Endothelial cell of umbilical vein (primary cell): ENCODE data around the gene SLC35G6. TPM values are rescaled to one million over a fixed set of nuclear protein-coding genes. Genes with fewer than 3 reads are reported as not detected.

Source experiments
- BruUV-seq: library from RNA; stranded (reverse); fragments of 400-500 nt; replicated peaks from 2 replicates; lab custom pipeline; 2021; lab: Mats Ljungman, UMichigan
- CTCF ChIA-PET: fragments of 300-600, 350-600 bp; sonication (Branson Sonifier 250); formaldehyde crosslinking; loops from one replicate; lab custom pipeline; 2021; ENCODE audit warnings: antibody characterized with exemption, inconsistent platforms; lab: Charles Lee
- POLR2A ChIA-PET: fragments of 300-600, 350-600 bp; sonication (Branson Sonifier 250); formaldehyde crosslinking; loops from one replicate; lab custom pipeline; 2021; ENCODE audit warnings: antibody characterized with exemption, inconsistent platforms; lab: Charles Lee
- DNase-seq: peaks from one replicate; pipeline ENCODE4 v3.0.0-alpha.2; 2011; ENCODE audit warnings: low read depth, low spot score
- FAIRE-seq: peaks from 2 replicates; lab custom pipeline; 2011; peaks lifted over from hg19 to GRCh38; lab: Jason Lieb, UNC
- H2AFZ ChIP-seq: 2 replicates; pipeline ENCODE4 v1.6.0; 2012; ENCODE audit warnings: low read depth, low read length, control low read depth, inconsistent platforms
- H3K27ac ChIP-seq: 2 replicates; pipeline ENCODE4 v1.5.1; 2011; ENCODE audit warnings: low read depth, mild to moderate bottlenecking, control low read depth, low read length, moderate library complexity; ENCODE audit not compliant: insufficient read depth
- H3K27me3 ChIP-seq, 2 experiments: 2 replicates each; pipeline versions ENCODE4 v1.6.0 to v1.6.1; 2011; ENCODE audit warnings: low read length in 2 of 2, mixed read lengths in 1 of 2; ENCODE audit not compliant: control insufficient read depth in 2 of 2, insufficient read depth in 2 of 2
- H3K36me3 ChIP-seq, 2 experiments: 2 replicates in 1 of 2; 3 replicates in 1 of 2; pipeline ENCODE4 v1.5.1; 2011; ENCODE audit warnings: low read length in 2 of 2, mild to moderate bottlenecking in 1 of 2, moderate library complexity in 1 of 2; ENCODE audit not compliant: control insufficient read depth in 2 of 2, insufficient read depth in 2 of 2; ENCODE audit errors: extremely low read depth in 1 of 2
- H3K4me1 ChIP-seq: 3 replicates; pipeline ENCODE4 v1.5.1; 2011; ENCODE audit warnings: mild to moderate bottlenecking, low read length; ENCODE audit not compliant: control insufficient read depth, insufficient read depth; ENCODE audit errors: extremely low read depth
- H3K4me2 ChIP-seq: 2 replicates; pipeline ENCODE4 v1.6.1; 2011; ENCODE audit warnings: low read length, control low read depth, mixed read lengths; ENCODE audit not compliant: insufficient read depth
- H3K4me3 ChIP-seq, 3 experiments: fragments of 200-600 bp in 1 of 3; sonication (generic), shearing (Covaris generic) in 1 of 3; replicated peaks in 1 of 3; 2 replicates each; pipeline ENCODE4 v1.5.1; 2011 to 2016; ENCODE audit warnings: control low read depth in 3 of 3, low read length in 3 of 3, mild to moderate bottlenecking in 2 of 3, inconsistent platforms in 1 of 3, low read depth in 1 of 3, moderate library complexity in 1 of 3; ENCODE audit not compliant: insufficient read depth in 1 of 3
- H3K79me2 ChIP-seq: 2 replicates; pipeline ENCODE4 v1.6.0; 2012; ENCODE audit warnings: low read length, inconsistent platforms; ENCODE audit not compliant: control insufficient read depth, insufficient read depth
- H3K9ac ChIP-seq: replicated peaks from 2 replicates; pipeline ENCODE3; 2011; ENCODE audit warnings: low read length, control low read depth; ENCODE audit not compliant: insufficient read depth; ENCODE audit errors: extremely low read depth
- H3K9me1 ChIP-seq: replicated peaks from 3 replicates; pipeline ENCODE4 v1.6.0; 2011; ENCODE audit warnings: mild to moderate bottlenecking, low read length; ENCODE audit not compliant: control insufficient read depth, insufficient read depth; ENCODE audit errors: extremely low read depth
- H3K9me3 ChIP-seq: replicated peaks from 2 replicates; pipeline ENCODE4 v1.5.1; 2012; ENCODE audit warnings: low read length, inconsistent platforms; ENCODE audit not compliant: control insufficient read depth, insufficient read depth
- H4K20me1 ChIP-seq: replicated peaks from 2 replicates; pipeline ENCODE3; 2011; ENCODE audit warnings: mild to moderate bottlenecking, low read length; ENCODE audit not compliant: control insufficient read depth, insufficient read depth; ENCODE audit errors: extremely low read depth
- EZH2 ChIP-seq: IDR thresholded peaks from 2 replicates; pipeline ENCODE4 v1.6.1; 2012; ENCODE audit warnings: borderline replicate concordance, low read depth, mild to moderate bottlenecking, moderate library complexity, low read length, inconsistent platforms; ENCODE audit not compliant: severe bottlenecking
- FOS ChIP-seq: IDR thresholded peaks from 2 replicates; pipeline ENCODE4 v1.6.1; 2011; ENCODE audit warnings: mild to moderate bottlenecking, low read length, moderate library complexity, borderline replicate concordance; ENCODE audit not compliant: insufficient read depth
- GATA2 ChIP-seq: IDR thresholded peaks from 2 replicates; pipeline ENCODE4 v1.7.0; 2011; ENCODE audit warnings: low read depth, mild to moderate bottlenecking, moderate library complexity, mixed read lengths, low read length; ENCODE audit not compliant: insufficient read length, insufficient read depth
- JUN ChIP-seq: IDR thresholded peaks from 2 replicates; pipeline ENCODE4 v1.6.1; 2011; ENCODE audit warnings: borderline replicate concordance, low read depth; ENCODE audit not compliant: insufficient read length, insufficient read depth
- MYC ChIP-seq: IDR thresholded peaks from one replicate; pipeline ENCODE4 v1.6.1; 2011; ENCODE audit warnings: mild to moderate bottlenecking, low read depth, low read length
- POLR2A ChIP-seq: IDR thresholded peaks from 2 replicates; pipeline ENCODE4 v1.6.1; 2012; ENCODE audit warnings: low read depth, mild to moderate bottlenecking, control low read depth, low read length
- POLR2AphosphoS5 ChIP-seq: IDR thresholded peaks from 2 replicates; pipeline ENCODE4 v1.6.1; 2012; ENCODE audit warnings: low read depth, mild to moderate bottlenecking, control low read depth, low read length, moderate library complexity; ENCODE audit not compliant: insufficient read depth
- dilution Hi-C: fragments of 300-500 bp; cut with MboI; formaldehyde crosslinking; loops from one replicate; pipeline ENCODE4 v1.15.0; 2019; ENCODE audit warnings: low sequenced_read_pairs; ENCODE audit not compliant: extremely low pct_ligation_motif_present
- intact Hi-C: fragments of 100-400 bp; cut with micrococcal nuclease; formaldehyde crosslinking; loops from one replicate; pipeline ENCODE4 v1.10.0; 2022
- polyA plus RNA-seq, 4 experiments: library from polyadenylated mRNA; depleted of rRNA in 3 of 4; stranded (reverse) in 3 of 4; unstranded in 1 of 4; fragments of >200 nt; gene quantifications; 2 replicates each; pipeline versions ENCODE4 v1.2.1 to v1.2.3, GENCODE V29; 2011 to 2012; ENCODE audit warnings: missing spikeins in 1 of 4
- total RNA-seq: library from RNA; stranded (reverse); gene quantifications from 2 replicates; pipeline ENCODE4 v1.2.3, GENCODE V29; 2021
- TF ChIP-seq, protein P1 (sequence below): IDR thresholded peaks from 2 replicates; pipeline ENCODE4 v1.6.1; 2011; ENCODE audit not compliant: insufficient read depth, insufficient read length
- TF ChIP-seq, protein P2 (sequence below), 2 donors: IDR thresholded peaks; 1 replicate in 1 of 2; 2 replicates in 1 of 2; pipeline ENCODE4 v1.5.1; 2011; ENCODE audit warnings: low read length in 2 of 2, mild to moderate bottlenecking in 2 of 2, moderate library complexity in 2 of 2, control low read depth in 1 of 2, inconsistent platforms in 1 of 2, low read depth in 1 of 2; ENCODE audit not compliant: insufficient read depth in 1 of 2; ENCODE audit errors: extremely low read depth in 1 of 2

The SLC35G6 gene
- total and polyA plus RNA-seq, 2 donors (not counting 3 experiments of a cell fraction or from before 2014, with no cell fraction given) = not detected

DNA sequence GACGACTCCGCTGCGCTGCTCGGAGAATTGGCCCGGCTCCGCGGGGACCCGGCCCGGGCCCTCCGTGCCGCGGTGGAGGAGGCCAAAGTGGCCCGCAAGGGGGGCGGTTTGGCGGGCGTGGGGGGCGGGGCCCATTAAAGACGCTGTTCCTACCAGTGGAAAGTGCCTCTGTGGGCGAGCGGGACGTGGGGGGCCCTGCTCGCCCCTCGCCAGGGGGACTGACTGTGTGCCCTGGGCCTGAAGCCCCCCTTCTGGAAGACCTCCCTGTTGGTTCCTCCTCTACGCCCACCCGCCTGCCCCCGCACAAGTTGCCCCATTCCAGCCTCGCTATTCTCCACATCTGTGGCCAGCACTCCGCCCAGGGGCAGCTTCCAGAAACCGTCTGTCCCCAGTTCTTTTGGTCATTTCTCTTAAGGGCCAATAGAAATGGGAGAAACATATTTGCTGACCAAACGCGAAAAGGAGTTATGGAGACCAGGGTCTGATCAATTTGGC is 43.8 kb upstream of the SLC35G6 start:
- Histone ChIP-seq H3K79me2 (no peaks in the 10 kb centered on the region), H3K27ac (no peak overlapping the region), H3K9ac (no peak overlapping the region), H3K4me2 (peak overlapping the region; percentile 44), H3K36me3 (no peaks in the 10 kb centered on the region), H3K9me3 (no peaks in the 10 kb centered on the region), H3K27me3 (peaks cover 20 to 28% of the 10 kb centered on the region in 2 experiments), H3K4me1 (peaks cover 23% of the 10 kb centered on the region), H2AFZ (no peak overlapping the region), H3K4me3 (no peak overlapping the region), H3K9me1 (no peaks in the 10 kb centered on the region), H4K20me1 (no peaks in the 10 kb centered on the region)
- DNase-seq = no peak
- TF ChIP-seq JUN (no peak), MYC (no peak), POLR2AphosphoS5 (no peak), FOS (no peak), GATA2 (no peak), EZH2 (no peak), POLR2A (no peak)
- TF ChIP-seq, protein P1, sequence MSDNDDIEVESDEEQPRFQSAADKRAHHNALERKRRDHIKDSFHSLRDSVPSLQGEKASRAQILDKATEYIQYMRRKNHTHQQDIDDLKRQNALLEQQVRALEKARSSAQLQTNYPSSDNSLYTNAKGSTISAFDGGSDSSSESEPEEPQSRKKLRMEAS = no peak
- TF ChIP-seq, protein P2, sequence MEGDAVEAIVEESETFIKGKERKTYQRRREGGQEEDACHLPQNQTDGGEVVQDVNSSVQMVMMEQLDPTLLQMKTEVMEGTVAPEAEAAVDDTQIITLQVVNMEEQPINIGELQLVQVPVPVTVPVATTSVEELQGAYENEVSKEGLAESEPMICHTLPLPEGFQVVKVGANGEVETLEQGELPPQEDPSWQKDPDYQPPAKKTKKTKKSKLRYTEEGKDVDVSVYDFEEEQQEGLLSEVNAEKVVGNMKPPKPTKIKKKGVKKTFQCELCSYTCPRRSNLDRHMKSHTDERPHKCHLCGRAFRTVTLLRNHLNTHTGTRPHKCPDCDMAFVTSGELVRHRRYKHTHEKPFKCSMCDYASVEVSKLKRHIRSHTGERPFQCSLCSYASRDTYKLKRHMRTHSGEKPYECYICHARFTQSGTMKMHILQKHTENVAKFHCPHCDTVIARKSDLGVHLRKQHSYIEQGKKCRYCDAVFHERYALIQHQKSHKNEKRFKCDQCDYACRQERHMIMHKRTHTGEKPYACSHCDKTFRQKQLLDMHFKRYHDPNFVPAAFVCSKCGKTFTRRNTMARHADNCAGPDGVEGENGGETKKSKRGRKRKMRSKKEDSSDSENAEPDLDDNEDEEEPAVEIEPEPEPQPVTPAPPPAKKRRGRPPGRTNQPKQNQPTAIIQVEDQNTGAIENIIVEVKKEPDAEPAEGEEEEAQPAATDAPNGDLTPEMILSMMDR (IDR thresholded peaks at IDR 0.05; ENCODE audit: extremely low read depth in 1 of 2, insufficient read depth in 1 of 2, low read depth in 1 of 2, low read length in 2 of 2) = no peak
- intact Hi-C loops = loop anchor here (1.0 to 5.0 kb wide), 5 partner anchors 17 to 250 kb away; partner anchors contain the start of genes CTDNEP1, ELP5, SENP3 and TP53
- POLR2A ChIA-PET = interaction anchor here (0.8 to 1.7 kb wide), 4 partner anchors 8 to 47 kb away, joined by 3 to 8 read pairs (median 5); partner anchors contain the start of genes POLR2A and TMEM256
- BruUV-seq = no TSS peak
- dilution Hi-C loops = no loop called here
- FAIRE-seq = no peak
- CTCF ChIA-PET = interaction anchor here (0.9 to 4.4 kb wide), 35 partner anchors 8 to 392 kb away, joined by 3 to 70 read pairs (median 7); partner anchors contain the start of genes CHRNB1, MPDU1, NLGN2 and PLSCR3
